Stimulated activated naive CD8-positive, alpha-beta T cell treated with anti-CD3 and anti-CD28 coated beads, Interleukin-15, amount 100 ng/mL, for 72 hours (primary cell): Measurements from ENCODE around the gene INTS13.
"Not testable (repeated sequence)": the region's sequence is repeated elsewhere in the genome, so short reads cannot be mapped to it uniquely, and the experiment has no call there.

Experiments
- ATAC-seq: fragments of 150-1000 bp; cut with Tn5 transposase; 2 replicates; pipeline ENCODE4 v1.10.0; 2021; ENCODE audit warnings: mild to moderate bottlenecking, moderate library complexity
- DNase-seq, 2 donors: peaks; one replicate each; pipeline ENCODE4 v3.0.0; 2021 to 2022
- H3K27ac Mint-ChIP-seq, 2 donors: one replicate each; pipeline ENCODE4 v1.8.0; 2022; ENCODE audit warnings: mild to moderate bottlenecking in 2 of 2, mixed read lengths in 2 of 2, moderate library complexity in 2 of 2
- H3K27me3 Mint-ChIP-seq: one replicate; pipeline ENCODE4 v1.8.0; 2022; ENCODE audit warnings: mixed read lengths
- H3K4me1 Mint-ChIP-seq: one replicate; pipeline ENCODE4 v1.8.0; 2022; ENCODE audit warnings: mild to moderate bottlenecking, mixed read lengths
- H3K4me3 Mint-ChIP-seq, 2 donors: one replicate each; pipeline ENCODE4 v1.8.0; 2022; ENCODE audit warnings: mild to moderate bottlenecking in 2 of 2, mixed read lengths in 2 of 2, moderate library complexity in 1 of 2
- H3K9me3 Mint-ChIP-seq, 2 donors: one replicate each; pipeline ENCODE4 v1.8.0; 2022; ENCODE audit warnings: mixed read lengths in 2 of 2

The INTS13 gene

GRCh38 chr12:26903396-26903795 lies 34.4 kb downstream of the INTS13 start:
- H3K9me3 Mint-ChIP-seq, H3K27me3 Mint-ChIP-seq, H3K27ac Mint-ChIP-seq, H3K4me1 Mint-ChIP-seq, H3K4me3 Mint-ChIP-seq, DNase-seq, ATAC-seq: not testable (repeated sequence)

- no peak overlapping the region for H3K27ac Mint-ChIP-seq
- H3K4me3 Mint-ChIP-seq = no peak overlapping the region
- H3K27me3 Mint-ChIP-seq = no peaks in the 10 kb centered on the region
- H3K9me3 Mint-ChIP-seq = peaks cover 0 to 4% of the 10 kb centered on the region in 2 donors
- peaks cover 14% of the 10 kb centered on the region for H3K4me1 Mint-ChIP-seq
- ATAC-seq (peak; percentile 57), DNase-seq (no peak)
Measured at GRCh38 chr12:26896913-26897312, 40.9 kb downstream of the INTS13 start.

GRCh38 chr12:26895672-26896071 lies 42.1 kb downstream of the INTS13 start:
- Mint-ChIP-seq H3K9me3 (no peaks in the 10 kb centered on the region), H3K4me1 (peaks cover 14% of the 10 kb centered on the region), H3K27me3 (no peaks in the 10 kb centered on the region), H3K4me3 (no peak overlapping the region), H3K27ac (no peak overlapping the region)
- DNase-seq = no peak
- no peak for ATAC-seq

GRCh38 chr12:26891704-26892103 lies 46.1 kb downstream of the INTS13 start:
- Mint-ChIP-seq H3K9me3 (no peaks in the 10 kb centered on the region), H3K27ac (no peak overlapping the region), H3K4me1 (peaks cover 3% of the 10 kb centered on the region), H3K4me3 (no peak overlapping the region), H3K27me3 (no peaks in the 10 kb centered on the region)
- no peak for DNase-seq
- ATAC-seq = no peak

DNA sequence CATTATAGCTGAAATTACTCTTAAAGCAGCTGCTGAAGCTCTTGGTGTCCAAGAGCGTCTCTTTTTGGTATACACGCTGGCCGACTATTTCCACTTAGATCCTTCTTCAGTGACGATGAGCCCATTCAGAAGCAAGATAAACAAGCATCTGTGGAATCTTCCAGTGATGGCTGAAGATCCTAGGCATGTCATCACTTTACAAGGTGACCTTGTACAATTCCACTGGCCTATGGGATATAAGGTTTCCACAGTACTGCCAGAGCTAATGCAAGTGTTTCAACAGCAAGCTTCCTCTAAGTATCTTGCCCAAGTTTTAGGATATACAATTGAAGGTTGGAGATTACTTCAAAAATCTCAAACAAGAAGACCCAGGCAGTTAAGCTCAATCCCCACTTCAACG lies 47.0 kb downstream of the INTS13 start:
- no peak overlapping the region for H3K27ac Mint-ChIP-seq
- no peak for DNase-seq
- H3K4me1 Mint-ChIP-seq = no peaks in the 10 kb centered on the region
- no peak overlapping the region for H3K4me3 Mint-ChIP-seq
- no peaks in the 10 kb centered on the region for H3K9me3 Mint-ChIP-seq
- no peaks in the 10 kb centered on the region for H3K27me3 Mint-ChIP-seq
- ATAC-seq = no peak

- Mint-ChIP-seq H3K4me3 (peak overlapping the region; percentile 69 to 87), H3K27me3 (peaks cover 19% of the 10 kb centered on the region), H3K4me1 (peaks cover 12% of the 10 kb centered on the region), H3K9me3 (no peaks in the 10 kb centered on the region), H3K27ac (no peak overlapping the region)
- ATAC-seq (peak; percentile 94), DNase-seq (peak; percentile 84 to 85)
Measured at GRCh38 chr12:26884765-26885576, 52.8 kb downstream of the INTS13 start.

DNA sequence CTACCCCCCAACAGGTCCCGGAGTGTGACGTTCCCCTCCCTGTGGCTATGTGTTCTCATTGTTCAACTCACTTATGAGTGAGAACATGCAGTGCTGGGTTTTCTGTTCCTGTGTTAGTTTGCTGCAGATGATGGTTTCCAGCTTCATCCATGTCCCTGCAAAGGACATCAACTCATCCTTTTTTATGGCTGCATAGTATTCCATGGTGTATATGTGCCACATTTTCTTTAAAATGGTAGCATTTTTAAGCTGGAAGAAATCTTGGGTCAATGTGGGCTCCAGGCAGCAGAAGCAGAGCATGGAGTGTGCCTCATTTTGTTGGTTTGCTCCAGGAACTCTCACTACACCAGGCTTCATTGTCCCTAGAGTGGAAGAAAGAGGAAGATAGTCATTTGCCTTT lies 57.2 kb downstream of the INTS13 start:
- DNase-seq (no peak), ATAC-seq (no peak)
- peak overlapping the region in 1 of 2 donors; percentile 7 for H3K27ac Mint-ChIP-seq
- no peaks in the 10 kb centered on the region for H3K9me3 Mint-ChIP-seq
- no peak overlapping the region for H3K4me3 Mint-ChIP-seq
- peaks cover 12% of the 10 kb centered on the region for H3K4me1 Mint-ChIP-seq
- peaks cover 19% of the 10 kb centered on the region for H3K27me3 Mint-ChIP-seq

- no peaks in the 10 kb centered on the region for H3K4me1 Mint-ChIP-seq
- no peak overlapping the region for H3K4me3 Mint-ChIP-seq
- DNase-seq (no peak), ATAC-seq (no peak)
- H3K9me3 Mint-ChIP-seq = no peaks in the 10 kb centered on the region
- H3K27me3 Mint-ChIP-seq = peaks cover 19% of the 10 kb centered on the region
- no peak overlapping the region for H3K27ac Mint-ChIP-seq
Measured at GRCh38 chr12:26878661-26879119, 59.1 kb downstream of the INTS13 start.

- Mint-ChIP-seq H3K9me3 (no peaks in the 10 kb centered on the region), H3K4me3 (no peak overlapping the region), H3K27ac (no peak overlapping the region), H3K4me1 (peaks cover 14% of the 10 kb centered on the region), H3K27me3 (peaks cover 13% of the 10 kb centered on the region)
- ATAC-seq (no peak), DNase-seq (no peak)
Measured at GRCh38 chr12:26874501-26875296, 63.1 kb downstream of the INTS13 start.

DNA sequence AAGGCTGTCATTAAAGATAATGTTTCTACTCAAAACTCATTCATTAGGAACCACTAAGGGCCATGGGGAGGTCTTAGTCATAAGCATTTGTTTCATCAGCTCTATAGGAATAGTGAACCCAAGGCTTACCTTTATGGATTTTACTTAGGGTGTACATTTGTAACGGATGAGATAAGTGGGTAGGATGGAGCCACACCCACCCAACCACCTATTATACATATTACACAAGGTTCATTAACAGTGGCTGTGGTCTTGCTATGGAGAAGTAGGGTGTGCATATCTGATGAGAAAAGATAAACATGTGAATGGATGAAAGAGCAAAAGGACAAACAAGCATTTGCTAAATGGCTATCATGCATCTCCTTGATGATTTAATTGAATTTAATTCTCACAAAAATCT lies 65.2 kb downstream of the INTS13 start:
- peaks cover 13% of the 10 kb centered on the region for H3K27me3 Mint-ChIP-seq
- H3K27ac Mint-ChIP-seq = no peak overlapping the region
- no peak overlapping the region for H3K4me3 Mint-ChIP-seq
- no peaks in the 10 kb centered on the region for H3K9me3 Mint-ChIP-seq
- DNase-seq (no peak), ATAC-seq (no peak)
- H3K4me1 Mint-ChIP-seq = peaks cover 22% of the 10 kb centered on the region

DNA sequence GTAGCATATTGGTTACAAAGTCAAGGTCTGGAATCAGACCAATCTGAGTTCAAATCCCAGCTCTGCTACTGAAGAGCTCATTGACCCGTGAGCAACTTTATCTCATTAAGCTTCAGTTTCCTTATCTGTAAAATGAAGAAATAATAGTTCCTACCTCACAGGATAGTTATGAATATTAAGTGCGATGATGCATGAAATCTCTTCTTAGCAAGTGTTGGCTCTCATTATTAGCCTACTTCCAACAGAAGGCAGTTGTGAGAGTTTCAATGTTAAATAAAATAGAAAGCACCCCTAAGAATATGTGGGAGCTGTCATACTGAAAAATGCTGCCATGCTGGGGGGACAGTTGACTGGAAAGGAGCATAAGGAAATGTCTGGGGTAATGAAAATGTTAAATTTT lies 65.8 kb downstream of the INTS13 start:
- H3K27me3 Mint-ChIP-seq = peaks cover 13% of the 10 kb centered on the region
- H3K27ac Mint-ChIP-seq = no peak overlapping the region
- ATAC-seq (no peak), DNase-seq (no peak)
- H3K9me3 Mint-ChIP-seq = no peaks in the 10 kb centered on the region
- H3K4me3 Mint-ChIP-seq = no peak overlapping the region
- peaks cover 28% of the 10 kb centered on the region for H3K4me1 Mint-ChIP-seq

- ATAC-seq = peak; percentile 6
- Mint-ChIP-seq H3K9me3 (no peaks in the 10 kb centered on the region), H3K27me3 (peaks cover 13% of the 10 kb centered on the region), H3K27ac (peak overlapping the region in 1 of 2 donors; percentile 75), H3K4me1 (peaks cover 39% of the 10 kb centered on the region), H3K4me3 (no peak overlapping the region)
- no peak for DNase-seq
Measured at GRCh38 chr12:26870491-26871419, 67.0 kb downstream of the INTS13 start.

- Mint-ChIP-seq H3K4me3 (no peak overlapping the region), H3K27ac (peak overlapping the region in 1 of 2 donors; percentile 75), H3K27me3 (peaks cover 13% of the 10 kb centered on the region), H3K4me1 (peaks cover 39% of the 10 kb centered on the region), H3K9me3 (no peaks in the 10 kb centered on the region)
- no peak for DNase-seq
- peak; percentile 18 for ATAC-seq
Measured at GRCh38 chr12:26869908-26870459, 67.8 kb downstream of the INTS13 start.

GRCh38 chr12:26869104-26869494 lies 68.7 kb downstream of the INTS13 start:
- H3K9me3 Mint-ChIP-seq = no peaks in the 10 kb centered on the region
- peaks cover 13% of the 10 kb centered on the region for H3K27me3 Mint-ChIP-seq
- H3K4me3 Mint-ChIP-seq = no peak overlapping the region
- H3K4me1 Mint-ChIP-seq = peaks cover 39% of the 10 kb centered on the region
- H3K27ac Mint-ChIP-seq = no peak overlapping the region
- DNase-seq (no peak), ATAC-seq (no peak)
